ENCODE results near the gene GALNS.

DNA sequence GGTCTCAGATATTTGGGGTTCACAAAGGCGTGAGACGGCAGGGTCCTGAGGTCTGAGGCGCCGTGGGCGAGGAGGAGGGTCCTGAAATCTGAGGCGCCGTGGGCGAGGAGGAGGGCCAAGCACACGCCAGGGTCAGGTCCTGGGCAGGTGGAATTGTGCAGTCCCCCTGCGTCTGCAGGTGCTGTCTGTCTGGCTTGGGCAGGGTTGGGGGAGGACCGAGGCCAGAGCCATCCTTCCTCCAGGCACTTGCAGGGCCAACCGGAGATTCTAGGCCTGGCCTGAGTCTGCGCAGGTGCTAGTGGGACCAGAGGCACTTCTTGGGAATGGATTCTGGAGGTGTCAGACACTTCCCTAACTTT, 42.6 kb downstream of the GALNS start:
- TF ChIP-seq, protein P1, sequence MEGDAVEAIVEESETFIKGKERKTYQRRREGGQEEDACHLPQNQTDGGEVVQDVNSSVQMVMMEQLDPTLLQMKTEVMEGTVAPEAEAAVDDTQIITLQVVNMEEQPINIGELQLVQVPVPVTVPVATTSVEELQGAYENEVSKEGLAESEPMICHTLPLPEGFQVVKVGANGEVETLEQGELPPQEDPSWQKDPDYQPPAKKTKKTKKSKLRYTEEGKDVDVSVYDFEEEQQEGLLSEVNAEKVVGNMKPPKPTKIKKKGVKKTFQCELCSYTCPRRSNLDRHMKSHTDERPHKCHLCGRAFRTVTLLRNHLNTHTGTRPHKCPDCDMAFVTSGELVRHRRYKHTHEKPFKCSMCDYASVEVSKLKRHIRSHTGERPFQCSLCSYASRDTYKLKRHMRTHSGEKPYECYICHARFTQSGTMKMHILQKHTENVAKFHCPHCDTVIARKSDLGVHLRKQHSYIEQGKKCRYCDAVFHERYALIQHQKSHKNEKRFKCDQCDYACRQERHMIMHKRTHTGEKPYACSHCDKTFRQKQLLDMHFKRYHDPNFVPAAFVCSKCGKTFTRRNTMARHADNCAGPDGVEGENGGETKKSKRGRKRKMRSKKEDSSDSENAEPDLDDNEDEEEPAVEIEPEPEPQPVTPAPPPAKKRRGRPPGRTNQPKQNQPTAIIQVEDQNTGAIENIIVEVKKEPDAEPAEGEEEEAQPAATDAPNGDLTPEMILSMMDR (IDR thresholded peaks at IDR 0.05) = no peak
- no peak for TF ChIP-seq POLR2A (IDR thresholded peaks at IDR 0.05)

All from adrenal gland (tissue), 5 donors.